HepG2 (cell line): ENCODE data around the gene PXMP2. TPM values are rescaled to one million over a fixed set of nuclear protein-coding genes. Genes with fewer than 3 reads are reported as not detected.
A peak's percentile ranks its signal among the peaks of the same experiment; 100 is the strongest.

ENCODE experiments used
- CENPX ChIP-seq: sonication (generic); formaldehyde crosslinking; IDR thresholded peaks from 2 replicates; pipeline ENCODE4 v1.9.0; 2021; ENCODE audit warnings: mild to moderate bottlenecking, missing genetic modification reagents, moderate library complexity
- EP300 ChIP-seq, 3 experiments: sonication (generic) in 1 of 3; formaldehyde crosslinking in 1 of 3; IDR thresholded peaks; 2 replicates each; pipeline versions ENCODE4 v1.5.1 to v1.6.1; 2011 to 2020; ENCODE audit warnings: low read depth in 2 of 3, low read length in 2 of 3, borderline replicate concordance in 1 of 3, improper control_type of control experiment in 1 of 3, mild to moderate bottlenecking in 1 of 3, missing genetic modification reagents in 1 of 3, moderate library complexity in 1 of 3
- HDAC6 ChIP-seq: fragments of 200-600 bp; sonication (generic); IDR thresholded peaks from 2 replicates; pipeline ENCODE4 v1.7.0; 2017; ENCODE audit warnings: mild to moderate bottlenecking, antibody characterized with exemption, low read length, low read depth
- SATB2 ChIP-seq: sonication (generic); formaldehyde crosslinking; IDR thresholded peaks from 2 replicates; pipeline ENCODE4 v1.5.0; 2020; ENCODE audit warnings: missing genetic modification reagents
- TEAD3 ChIP-seq: optimal IDR thresholded peaks from 2 replicates; pipeline ENCODE3; 2016; ENCODE audit warnings: borderline replicate concordance
- TMF1 ChIP-seq: sonication (generic); formaldehyde crosslinking; IDR thresholded peaks from 2 replicates; pipeline ENCODE4 v1.8.1; 2022; ENCODE audit warnings: low read depth, missing genetic modification reagents
- ZFP36L1 ChIP-seq: sonication (generic); formaldehyde crosslinking; IDR thresholded peaks from 2 replicates; pipeline ENCODE4 v1.8.0; 2022; ENCODE audit warnings: mild to moderate bottlenecking, missing genetic modification reagents, moderate library complexity
- ZNF230 ChIP-seq: sonication (generic); formaldehyde crosslinking; IDR thresholded peaks from 2 replicates; pipeline ENCODE4 v1.4.0; 2020; ENCODE audit warnings: mild to moderate bottlenecking, missing genetic modification reagents
- ZNF251 ChIP-seq: sonication (generic); formaldehyde crosslinking; IDR thresholded peaks from 2 replicates; pipeline ENCODE4 v1.9.0; 2021; ENCODE audit warnings: mild to moderate bottlenecking, missing genetic modification reagents
- ZNF326 ChIP-seq: sonication (generic); formaldehyde crosslinking; IDR thresholded peaks from 2 replicates; pipeline ENCODE4 v1.4.0; 2020; ENCODE audit warnings: missing genetic modification reagents, borderline replicate concordance
- ZNF430 ChIP-seq: sonication (generic); formaldehyde crosslinking; IDR thresholded peaks from 2 replicates; pipeline ENCODE4 v1.9.0; 2021; ENCODE audit warnings: mild to moderate bottlenecking, missing genetic modification reagents
- ZNF563 ChIP-seq: sonication (generic); formaldehyde crosslinking; IDR thresholded peaks from 2 replicates; pipeline ENCODE4 v1.8.0; 2022; ENCODE audit warnings: mild to moderate bottlenecking, moderate library complexity, missing genetic modification reagents
- ZNF776 ChIP-seq: sonication (generic); formaldehyde crosslinking; IDR thresholded peaks from 2 replicates; pipeline ENCODE4 v1.4.0; 2020; ENCODE audit warnings: mild to moderate bottlenecking, missing genetic modification reagents
- polyA plus RNA-seq, 8 experiments: library from polyadenylated mRNA; depleted of rRNA in 3 of 8; stranded (reverse) in 7 of 8; unstranded in 1 of 8; fragments of >200 nt; fragmentation: Illumina TruSeq in 4 of 8; extraction: Trizol in 4 of 8; gene quantifications; 2 replicates each; pipeline versions ENCODE4 v1.2.1 to v1.2.3, GENCODE V29; 2011 to 2016; ENCODE audit warnings: low read depth in 4 of 8, missing spikeins in 1 of 8, mixed read lengths in 1 of 8; ENCODE audit not compliant: insufficient read depth in 1 of 8
- total RNA-seq, 5 experiments: library from RNA; depleted of rRNA; stranded (reverse); fragments of >200 nt; fragmentation: Illumina TruSeq; extraction: Trizol; gene quantifications; 2 replicates each; pipeline ENCODE4 v1.2.3, GENCODE V29; 2016; ENCODE audit warnings: low read depth in 1 of 5
- TF ChIP-seq, protein P1 (sequence below): sonication (generic); formaldehyde crosslinking; IDR thresholded peaks from 2 replicates; pipeline ENCODE4 v1.4.0; 2020; ENCODE audit warnings: missing genetic modification reagents, low read depth, mild to moderate bottlenecking, borderline replicate concordance
- TF ChIP-seq, protein P2 (sequence below): sonication (generic); formaldehyde crosslinking; IDR thresholded peaks from 2 replicates; pipeline ENCODE4 v1.4.0; 2020; ENCODE audit warnings: mild to moderate bottlenecking, missing genetic modification reagents
- TF ChIP-seq, protein P3 (sequence below), 2 experiments: sonication (generic) in 1 of 2; formaldehyde crosslinking in 1 of 2; IDR thresholded peaks; 2 replicates each; pipeline versions ENCODE4 v1.5.1 to v1.6.1; 2011 to 2020; ENCODE audit warnings: borderline replicate concordance in 1 of 2, low read depth in 1 of 2, low read length in 1 of 2, mild to moderate bottlenecking in 1 of 2, missing genetic modification reagents in 1 of 2, moderate library complexity in 1 of 2
- TF ChIP-seq, protein P4 (sequence below), 2 experiments: sonication (generic) in 1 of 2; formaldehyde crosslinking in 1 of 2; IDR thresholded peaks; 2 replicates each; pipeline versions ENCODE4 v1.4.0 to v1.6.1; 2016 to 2020; ENCODE audit warnings: borderline replicate concordance in 1 of 2, low read depth in 1 of 2, mild to moderate bottlenecking in 1 of 2, missing genetic modification reagents in 1 of 2

PXMP2 gene
- total and polyA plus RNA-seq, 2 of the 13 experiments (the other 11 are each of a cell fraction or from before 2014, with no cell fraction given): 25.5 to 42.9 TPM

DNA sequence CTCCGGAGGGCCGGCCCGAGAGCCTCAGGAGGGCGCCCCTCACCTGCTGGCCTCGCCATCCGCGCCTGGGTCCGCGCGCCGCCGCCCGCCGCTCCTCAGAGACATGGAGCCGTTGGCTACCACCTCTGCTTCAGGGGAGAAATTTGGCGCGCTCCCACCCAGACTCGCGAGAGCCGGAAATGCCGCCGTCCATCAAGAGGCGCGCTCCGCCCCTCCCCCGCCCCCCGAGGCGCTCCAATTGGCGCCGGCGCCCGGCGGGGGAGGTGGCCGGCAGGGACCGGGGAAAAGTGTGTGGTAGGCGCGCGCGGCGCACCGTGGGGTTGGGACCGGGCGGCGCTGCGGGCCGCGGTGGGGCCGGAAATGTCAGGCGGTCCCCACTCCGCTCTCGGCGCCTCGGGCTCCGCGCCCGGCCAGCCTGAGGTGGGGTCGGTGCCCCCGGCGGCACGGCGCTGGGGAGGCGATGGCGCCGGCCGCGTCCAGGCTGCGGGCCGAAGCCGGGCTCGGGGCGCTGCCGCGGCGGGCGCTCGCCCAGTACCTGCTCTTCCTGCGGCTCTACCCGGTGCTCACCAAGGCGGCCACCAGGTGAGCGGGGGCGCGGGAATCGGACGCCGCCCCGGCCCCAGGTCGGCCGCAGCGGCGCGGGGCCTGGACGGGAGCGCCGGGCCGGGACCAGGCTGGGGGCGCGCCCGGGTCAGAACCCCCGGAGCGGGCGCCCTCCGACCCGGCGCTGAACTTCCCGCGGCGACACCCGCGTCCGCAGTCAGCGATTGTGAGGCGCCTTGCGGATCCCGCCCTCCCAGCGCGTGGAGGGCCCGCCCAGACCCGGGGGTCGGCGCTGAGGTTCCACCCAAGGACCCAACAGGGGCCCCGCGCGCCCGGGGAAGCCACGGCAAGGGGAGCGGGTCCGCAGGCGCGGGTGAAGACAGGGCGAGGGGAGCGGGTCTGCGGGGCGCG, at the start of gene PXMP2, which contains the start of gene POLE (continued):
- TF ChIP-seq, protein P1, sequence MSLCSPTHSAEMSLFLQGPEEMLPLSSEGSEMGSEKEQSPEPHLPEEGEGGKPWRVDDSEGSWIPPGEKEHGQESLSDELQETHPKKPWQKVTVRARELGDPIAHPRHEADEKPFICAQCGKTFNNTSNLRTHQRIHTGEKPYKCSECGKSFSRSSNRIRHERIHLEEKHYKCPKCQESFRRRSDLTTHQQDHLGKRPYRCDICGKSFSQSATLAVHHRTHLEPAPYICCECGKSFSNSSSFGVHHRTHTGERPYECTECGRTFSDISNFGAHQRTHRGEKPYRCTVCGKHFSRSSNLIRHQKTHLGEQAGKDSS: no peak
- TF ChIP-seq TMF1 (peak; percentile 80), ZNF251 (CRISPR knock-in tag) (no peak), ZNF776 (CRISPR knock-in tag) (no peak), ZNF430 (CRISPR knock-in tag) (peak; percentile 71; the same call in 1 of the 2 replicates), ZNF230 (CRISPR knock-in tag) (no peak), CENPX (CRISPR knock-in tag) (no peak), HDAC6 (no peak), ZNF563 (CRISPR knock-in tag) (no peak; the same call in 1 of the 2 replicates), SATB2 (no peak), TEAD3 (CRISPR knock-in tag) (peak; percentile 60), ZNF326 (no peak), ZFP36L1 (CRISPR knock-in tag) (no peak; the same call in 1 of the 2 replicates), EP300 (IDR thresholded peaks at IDR 0.05; ENCODE audit: low read depth in 2 of 2, low read length in 2 of 2) (no peak), EP300 (CRISPR knock-in tag; IDR thresholded peaks at IDR 0.05; ENCODE audit: borderline replicate concordance) (0 out of 2 replicates have a peak, but pooled peaks have one; percentile 21)
- TF ChIP-seq, protein P2, sequence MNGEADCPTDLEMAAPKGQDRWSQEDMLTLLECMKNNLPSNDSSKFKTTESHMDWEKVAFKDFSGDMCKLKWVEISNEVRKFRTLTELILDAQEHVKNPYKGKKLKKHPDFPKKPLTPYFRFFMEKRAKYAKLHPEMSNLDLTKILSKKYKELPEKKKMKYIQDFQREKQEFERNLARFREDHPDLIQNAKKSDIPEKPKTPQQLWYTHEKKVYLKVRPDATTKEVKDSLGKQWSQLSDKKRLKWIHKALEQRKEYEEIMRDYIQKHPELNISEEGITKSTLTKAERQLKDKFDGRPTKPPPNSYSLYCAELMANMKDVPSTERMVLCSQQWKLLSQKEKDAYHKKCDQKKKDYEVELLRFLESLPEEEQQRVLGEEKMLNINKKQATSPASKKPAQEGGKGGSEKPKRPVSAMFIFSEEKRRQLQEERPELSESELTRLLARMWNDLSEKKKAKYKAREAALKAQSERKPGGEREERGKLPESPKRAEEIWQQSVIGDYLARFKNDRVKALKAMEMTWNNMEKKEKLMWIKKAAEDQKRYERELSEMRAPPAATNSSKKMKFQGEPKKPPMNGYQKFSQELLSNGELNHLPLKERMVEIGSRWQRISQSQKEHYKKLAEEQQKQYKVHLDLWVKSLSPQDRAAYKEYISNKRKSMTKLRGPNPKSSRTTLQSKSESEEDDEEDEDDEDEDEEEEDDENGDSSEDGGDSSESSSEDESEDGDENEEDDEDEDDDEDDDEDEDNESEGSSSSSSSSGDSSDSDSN (CRISPR knock-in tag): peak; percentile 86
- TF ChIP-seq, protein P3, sequence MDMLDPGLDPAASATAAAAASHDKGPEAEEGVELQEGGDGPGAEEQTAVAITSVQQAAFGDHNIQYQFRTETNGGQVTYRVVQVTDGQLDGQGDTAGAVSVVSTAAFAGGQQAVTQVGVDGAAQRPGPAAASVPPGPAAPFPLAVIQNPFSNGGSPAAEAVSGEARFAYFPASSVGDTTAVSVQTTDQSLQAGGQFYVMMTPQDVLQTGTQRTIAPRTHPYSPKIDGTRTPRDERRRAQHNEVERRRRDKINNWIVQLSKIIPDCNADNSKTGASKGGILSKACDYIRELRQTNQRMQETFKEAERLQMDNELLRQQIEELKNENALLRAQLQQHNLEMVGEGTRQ (IDR thresholded peaks at IDR 0.05; ENCODE audit: low read depth, low read length): no peak
- TF ChIP-seq, protein P3 (CRISPR knock-in tag; IDR thresholded peaks at IDR 0.05; ENCODE audit: borderline replicate concordance): no peak
- TF ChIP-seq, protein P4, sequence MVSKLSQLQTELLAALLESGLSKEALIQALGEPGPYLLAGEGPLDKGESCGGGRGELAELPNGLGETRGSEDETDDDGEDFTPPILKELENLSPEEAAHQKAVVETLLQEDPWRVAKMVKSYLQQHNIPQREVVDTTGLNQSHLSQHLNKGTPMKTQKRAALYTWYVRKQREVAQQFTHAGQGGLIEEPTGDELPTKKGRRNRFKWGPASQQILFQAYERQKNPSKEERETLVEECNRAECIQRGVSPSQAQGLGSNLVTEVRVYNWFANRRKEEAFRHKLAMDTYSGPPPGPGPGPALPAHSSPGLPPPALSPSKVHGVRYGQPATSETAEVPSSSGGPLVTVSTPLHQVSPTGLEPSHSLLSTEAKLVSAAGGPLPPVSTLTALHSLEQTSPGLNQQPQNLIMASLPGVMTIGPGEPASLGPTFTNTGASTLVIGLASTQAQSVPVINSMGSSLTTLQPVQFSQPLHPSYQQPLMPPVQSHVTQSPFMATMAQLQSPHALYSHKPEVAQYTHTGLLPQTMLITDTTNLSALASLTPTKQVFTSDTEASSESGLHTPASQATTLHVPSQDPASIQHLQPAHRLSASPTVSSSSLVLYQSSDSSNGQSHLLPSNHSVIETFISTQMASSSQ (IDR thresholded peaks at IDR 0.05; ENCODE audit: low read depth): no peak
- TF ChIP-seq, protein P4 (CRISPR knock-in tag; IDR thresholded peaks at IDR 0.05; ENCODE audit: borderline replicate concordance): peak; percentile 36; the same call in 1 of the 2 replicates
